ENCODE results near the gene ST7L. TPM values are rescaled to one million over a fixed set of nuclear protein-coding genes. Genes with fewer than 3 reads are reported as not detected.

The ST7L gene
- total and polyA plus RNA-seq, 2 donors (not counting 3 experiments of a cell fraction or from before 2014, with no cell fraction given) = 12.3 to 28.4 TPM

DNA sequence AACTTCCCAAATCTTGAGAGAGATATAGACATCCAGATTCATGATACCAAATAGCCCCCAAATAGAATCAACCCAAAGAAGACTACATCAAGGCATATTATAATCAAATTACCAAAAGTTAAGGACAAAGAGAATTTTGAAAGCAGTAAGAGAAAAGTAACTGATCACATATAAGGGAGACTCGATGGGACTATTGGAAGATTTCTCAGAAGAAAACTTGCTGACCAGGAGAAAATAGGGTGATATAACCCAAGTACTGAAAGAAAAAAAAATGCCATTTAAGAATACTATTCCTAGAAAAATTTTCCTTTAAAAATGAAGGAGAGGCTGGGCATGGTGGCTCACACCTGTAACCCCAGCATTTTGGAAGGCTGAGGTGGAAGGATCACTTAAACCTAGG lies 140.6 kb downstream of the ST7L start:
- intact Hi-C loops (cut with micrococcal nuclease) (no loop called here), dilution Hi-C loops (cut with MboI; ENCODE audit: extremely low pct_ligation_motif_present, low sequenced_read_pairs) (no loop called here)
- Histone ChIP-seq H3K27ac (ENCODE audit: insufficient read depth, low read depth, low read length) (no peak overlapping the region), H3K79me2 (ENCODE audit: control insufficient read depth, insufficient read depth, low read length) (no peaks in the 10 kb centered on the region), H4K20me1 (replicated peaks; ENCODE audit: control insufficient read depth, extremely low read depth, insufficient read depth, low read length) (no peaks in the 10 kb centered on the region), H3K4me1 (ENCODE audit: control insufficient read depth, extremely low read depth, insufficient read depth, low read length) (no peaks in the 10 kb centered on the region), H3K9me1 (replicated peaks; ENCODE audit: control insufficient read depth, extremely low read depth, insufficient read depth, low read length) (no peaks in the 10 kb centered on the region), H3K36me3 (ENCODE audit: control insufficient read depth in 2 of 2, extremely low read depth in 1 of 2, insufficient read depth in 2 of 2, low read length in 2 of 2) (no peaks in the 10 kb centered on the region), H2AFZ (ENCODE audit: low read depth, low read length) (no peak overlapping the region), H3K9ac (replicated peaks; ENCODE audit: extremely low read depth, insufficient read depth, low read length) (no peak overlapping the region), H3K4me2 (ENCODE audit: insufficient read depth, low read length) (no peak overlapping the region), H3K9me3 (replicated peaks; ENCODE audit: control insufficient read depth, insufficient read depth, low read length) (peaks cover 2% of the 10 kb centered on the region), H3K4me3 (replicated peaks in 1 of 3; ENCODE audit: insufficient read depth in 1 of 3, low read depth in 1 of 3, low read length in 3 of 3) (no peak overlapping the region), H3K27me3 (ENCODE audit: control insufficient read depth in 2 of 2, insufficient read depth in 2 of 2, low read length in 2 of 2) (no peaks in the 10 kb centered on the region)
- CTCF ChIA-PET = interaction anchor here (1.0 to 1.5 kb wide), 2 partner anchors 24 to 87 kb away, joined by 3 read pairs; no protein-coding TSS in a partner anchor
- TF ChIP-seq EZH2 (IDR thresholded peaks at IDR 0.05; ENCODE audit: borderline replicate concordance, low read depth, low read length, severe bottlenecking) (no peak), POLR2AphosphoS5 (IDR thresholded peaks at IDR 0.05; ENCODE audit: insufficient read depth, low read depth, low read length) (no peak), JUN (IDR thresholded peaks at IDR 0.05; ENCODE audit: borderline replicate concordance, insufficient read depth, insufficient read length, low read depth) (no peak), FOS (IDR thresholded peaks at IDR 0.05; ENCODE audit: borderline replicate concordance, insufficient read depth, low read length) (no peak), MYC (IDR thresholded peaks at IDR 0.05; ENCODE audit: low read depth, low read length) (no peak), POLR2A (IDR thresholded peaks at IDR 0.05; ENCODE audit: low read depth, low read length) (no peak)
- TF ChIP-seq, protein P1, sequence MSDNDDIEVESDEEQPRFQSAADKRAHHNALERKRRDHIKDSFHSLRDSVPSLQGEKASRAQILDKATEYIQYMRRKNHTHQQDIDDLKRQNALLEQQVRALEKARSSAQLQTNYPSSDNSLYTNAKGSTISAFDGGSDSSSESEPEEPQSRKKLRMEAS (IDR thresholded peaks at IDR 0.05; ENCODE audit: insufficient read depth, insufficient read length) = no peak
- TF ChIP-seq, protein P2, sequence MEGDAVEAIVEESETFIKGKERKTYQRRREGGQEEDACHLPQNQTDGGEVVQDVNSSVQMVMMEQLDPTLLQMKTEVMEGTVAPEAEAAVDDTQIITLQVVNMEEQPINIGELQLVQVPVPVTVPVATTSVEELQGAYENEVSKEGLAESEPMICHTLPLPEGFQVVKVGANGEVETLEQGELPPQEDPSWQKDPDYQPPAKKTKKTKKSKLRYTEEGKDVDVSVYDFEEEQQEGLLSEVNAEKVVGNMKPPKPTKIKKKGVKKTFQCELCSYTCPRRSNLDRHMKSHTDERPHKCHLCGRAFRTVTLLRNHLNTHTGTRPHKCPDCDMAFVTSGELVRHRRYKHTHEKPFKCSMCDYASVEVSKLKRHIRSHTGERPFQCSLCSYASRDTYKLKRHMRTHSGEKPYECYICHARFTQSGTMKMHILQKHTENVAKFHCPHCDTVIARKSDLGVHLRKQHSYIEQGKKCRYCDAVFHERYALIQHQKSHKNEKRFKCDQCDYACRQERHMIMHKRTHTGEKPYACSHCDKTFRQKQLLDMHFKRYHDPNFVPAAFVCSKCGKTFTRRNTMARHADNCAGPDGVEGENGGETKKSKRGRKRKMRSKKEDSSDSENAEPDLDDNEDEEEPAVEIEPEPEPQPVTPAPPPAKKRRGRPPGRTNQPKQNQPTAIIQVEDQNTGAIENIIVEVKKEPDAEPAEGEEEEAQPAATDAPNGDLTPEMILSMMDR (IDR thresholded peaks at IDR 0.05; ENCODE audit: extremely low read depth in 1 of 2, insufficient read depth in 1 of 2, low read depth in 1 of 2, low read length in 2 of 2) = no peak
- no TSS peak for BruUV-seq (replicated peaks)
- FAIRE-seq = no peak
- no peak for DNase-seq (ENCODE audit: low read depth, low spot score)
- POLR2A ChIA-PET = interaction anchor here (0.9 kb wide), 1 partner anchor 8 kb away, joined by 3 read pairs; no protein-coding TSS in a partner anchor
